OCI-LY1 (cell line): ENCODE results near the gene PCDHGA3.
A peak's percentile ranks its signal among the peaks of the same experiment; 100 is the strongest.
"Not testable (repeated sequence)": the region's sequence is repeated elsewhere in the genome, so short reads cannot be mapped to it uniquely, and the experiment has no call there.

Experiments used
- H2AFZ ChIP-seq: fragments of 200-600 bp; sonication (generic), shearing (Covaris generic); 2 replicates; pipeline ENCODE4 v1.6.0; 2014; ENCODE audit warnings: antibody characterized with exemption, mild to moderate bottlenecking, low read length
- H3F3A ChIP-seq: fragments of 200-600 bp; sonication (generic), shearing (Covaris generic); 2 replicates; pipeline ENCODE4 v1.6.0; 2014; ENCODE audit warnings: mild to moderate bottlenecking, antibody characterized with exemption, low read length, moderate library complexity; ENCODE audit not compliant: insufficient read depth
- H3K27ac ChIP-seq: fragments of 200-600 bp; sonication (generic); 2 replicates; pipeline ENCODE4 v1.5.1; 2014; ENCODE audit warnings: low read length, mixed run types, mild to moderate bottlenecking, low read depth; ENCODE audit not compliant: poor library complexity, severe bottlenecking
- H3K27me3 ChIP-seq: fragments of 200-600 bp; sonication (generic); 2 replicates; pipeline ENCODE4 v1.6.0; 2014; ENCODE audit warnings: antibody characterized with exemption, mild to moderate bottlenecking, low read length, moderate library complexity; ENCODE audit not compliant: insufficient read depth
- H3K36me3 ChIP-seq: fragments of 200-600 bp; sonication (generic); 2 replicates; pipeline ENCODE4 v1.6.1; 2014; ENCODE audit warnings: mild to moderate bottlenecking, antibody characterized with exemption, low read length, moderate library complexity, mixed read lengths; ENCODE audit not compliant: insufficient read depth
- H3K4me1 ChIP-seq: fragments of 200-600 bp; sonication (generic); 2 replicates; pipeline ENCODE4 v1.5.1; 2014; ENCODE audit warnings: mild to moderate bottlenecking, low read length, moderate library complexity; ENCODE audit not compliant: insufficient read depth, severe bottlenecking
- H3K4me2 ChIP-seq: fragments of 200-600 bp; sonication (generic), shearing (Covaris generic); 2 replicates; pipeline ENCODE4 v1.6.1; 2014; ENCODE audit warnings: low read length
- H3K4me3 ChIP-seq: fragments of 200-600 bp; sonication (generic); 2 replicates; pipeline ENCODE4 v1.5.1; 2014; ENCODE audit warnings: low read length, low read depth, mild to moderate bottlenecking, mixed read lengths; ENCODE audit not compliant: poor library complexity, severe bottlenecking
- H3K79me2 ChIP-seq: fragments of 200-600 bp; shearing (Covaris generic); 2 replicates; pipeline ENCODE4 v1.6.1; 2016; ENCODE audit warnings: mixed run types, low read length, mixed read lengths; ENCODE audit not compliant: insufficient read depth
- H3K9ac ChIP-seq: fragments of 200-600 bp; sonication (generic), shearing (Covaris generic); 2 replicates; pipeline ENCODE4 v1.6.1; 2014; ENCODE audit warnings: mild to moderate bottlenecking, low read length, mixed read lengths
- H3K9me2 ChIP-seq: fragments of 200-600 bp; sonication (generic), shearing (Covaris generic); 2 replicates; pipeline ENCODE4 v1.6.1; 2014; ENCODE audit warnings: low read depth, mild to moderate bottlenecking, low read length, mixed read lengths
- H3K9me3 ChIP-seq: fragments of 200-600 bp; shearing (Covaris generic); 2 replicates; pipeline ENCODE4 v1.6.1; 2014; ENCODE audit warnings: low read length, mixed read lengths
- H4K20me1 ChIP-seq: fragments of 200-600 bp; sonication (generic), shearing (Covaris generic); 2 replicates; pipeline ENCODE4 v1.6.0; 2016; ENCODE audit warnings: mild to moderate bottlenecking, low read length; ENCODE audit not compliant: insufficient read depth
- EZH2 ChIP-seq: fragments of 200-600 bp; sonication (generic), shearing (Covaris generic); IDR thresholded peaks from 2 replicates; pipeline ENCODE4 v1.8.0; 2017; ENCODE audit warnings: borderline replicate concordance, mixed run types, mild to moderate bottlenecking, antibody characterized with exemption, low read length, moderate library complexity, mixed read lengths
- TF ChIP-seq, protein P1 (sequence below): fragments of 200-600 bp; sonication (generic), shearing (Covaris generic); IDR thresholded peaks from 2 replicates; pipeline ENCODE4 v1.5.1; 2017; ENCODE audit warnings: mild to moderate bottlenecking, antibody characterized with exemption, low read length, moderate library complexity, mixed read lengths

PCDHGA3 gene

DNA sequence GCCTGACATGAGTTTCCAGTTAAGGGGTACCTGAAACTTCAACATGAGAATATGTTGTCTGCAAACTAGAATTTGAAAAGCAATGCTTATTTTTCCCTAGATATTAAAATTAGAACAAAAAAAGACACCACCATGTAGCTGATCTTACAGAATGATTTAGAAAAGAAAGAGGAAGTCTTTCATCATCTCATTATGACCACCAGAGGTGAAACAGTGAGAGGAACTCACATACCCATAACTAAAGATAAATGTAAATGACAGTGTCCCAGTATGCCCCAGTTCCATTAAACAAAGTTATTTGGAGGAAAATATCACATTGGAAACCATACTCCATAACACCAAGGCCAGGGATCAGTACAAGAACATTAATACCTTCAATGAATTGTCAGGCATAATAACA lies 29.9 kb upstream of the PCDHGA3 start:
- Histone ChIP-seq H3K79me2 (peaks cover 11% of the 10 kb centered on the region), H3K4me2 (no peak overlapping the region), H3K4me1 (no peaks in the 10 kb centered on the region), H3K9ac (no peak overlapping the region), H3K9me3 (peaks cover 52% of the 10 kb centered on the region), H4K20me1 (no peaks in the 10 kb centered on the region), H3K9me2 (no peaks in the 10 kb centered on the region), H3K27me3 (no peaks in the 10 kb centered on the region), H3F3A (no peaks in the 10 kb centered on the region), H3K4me3 (no peak overlapping the region), H3K36me3 (peaks cover 52% of the 10 kb centered on the region), H3K27ac (no peak overlapping the region), H2AFZ (no peak overlapping the region)
- TF ChIP-seq EZH2 = no peak

DNA sequence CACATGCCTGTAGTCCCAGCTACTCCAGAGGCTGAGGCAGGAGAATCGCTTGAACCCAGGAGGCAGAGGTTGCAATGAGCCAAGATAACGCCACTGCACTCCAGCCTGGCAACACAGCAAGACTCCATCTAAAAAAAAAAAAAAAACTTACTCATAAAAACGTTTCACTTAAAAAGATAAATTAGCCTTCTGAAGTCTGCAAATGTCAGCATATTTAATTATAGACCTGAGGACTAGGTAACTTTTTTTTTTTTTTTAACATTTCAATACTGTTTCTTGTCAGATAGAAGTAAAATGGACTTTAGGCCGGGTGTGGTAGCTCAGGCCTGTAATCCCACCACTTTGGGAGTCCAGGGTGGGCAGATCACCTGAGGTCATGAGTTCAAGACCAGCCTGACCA lies 26.7 kb upstream of the PCDHGA3 start:
- H3K36me3 ChIP-seq = peaks cover 65% of the 10 kb centered on the region
- H3K79me2 ChIP-seq = peaks cover 24% of the 10 kb centered on the region
- not testable (repeated sequence) for H2AFZ ChIP-seq, H3K4me3 ChIP-seq, H3K9ac ChIP-seq, H4K20me1 ChIP-seq, H3K4me2 ChIP-seq, H3F3A ChIP-seq, H3K27me3 ChIP-seq, H3K9me2 ChIP-seq, H3K27ac ChIP-seq
- H3K9me3 ChIP-seq = peaks cover 50% of the 10 kb centered on the region
- H3K4me1 ChIP-seq = peaks cover 18% of the 10 kb centered on the region

DNA sequence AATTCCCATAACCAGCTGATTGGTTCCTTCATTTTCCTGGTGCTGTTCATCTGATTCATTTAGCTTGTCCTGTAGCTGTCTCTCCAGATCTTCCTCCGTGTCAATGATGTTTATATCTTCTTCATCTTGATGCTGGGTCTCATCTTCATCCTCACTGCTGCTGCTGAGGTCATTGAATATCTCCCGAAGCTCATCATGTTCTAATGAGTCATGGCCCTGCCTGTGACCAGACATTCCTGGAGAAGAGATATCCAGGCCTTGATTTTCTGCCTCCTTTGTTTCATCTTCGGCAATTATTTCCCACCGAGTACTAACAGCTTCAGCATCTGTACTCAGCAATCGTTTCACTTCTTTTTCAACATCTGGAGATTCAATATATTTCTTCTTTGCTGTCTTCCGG lies 24.4 kb upstream of the PCDHGA3 start:
- Histone ChIP-seq H3F3A (no peaks in the 10 kb centered on the region), H3K4me3 (peak overlapping the region; percentile 86), H3K9ac (no peak overlapping the region), H3K79me2 (peaks cover 24% of the 10 kb centered on the region), H3K4me2 (peak overlapping the region; percentile 66), H3K36me3 (peaks cover 50% of the 10 kb centered on the region), H3K27me3 (no peaks in the 10 kb centered on the region), H4K20me1 (no peaks in the 10 kb centered on the region), H3K27ac (no peak overlapping the region), H2AFZ (no peak overlapping the region), H3K9me2 (no peaks in the 10 kb centered on the region), H3K4me1 (peaks cover 19% of the 10 kb centered on the region), H3K9me3 (peaks cover 36% of the 10 kb centered on the region)
- no peak for TF ChIP-seq EZH2
- TF ChIP-seq, protein P1, sequence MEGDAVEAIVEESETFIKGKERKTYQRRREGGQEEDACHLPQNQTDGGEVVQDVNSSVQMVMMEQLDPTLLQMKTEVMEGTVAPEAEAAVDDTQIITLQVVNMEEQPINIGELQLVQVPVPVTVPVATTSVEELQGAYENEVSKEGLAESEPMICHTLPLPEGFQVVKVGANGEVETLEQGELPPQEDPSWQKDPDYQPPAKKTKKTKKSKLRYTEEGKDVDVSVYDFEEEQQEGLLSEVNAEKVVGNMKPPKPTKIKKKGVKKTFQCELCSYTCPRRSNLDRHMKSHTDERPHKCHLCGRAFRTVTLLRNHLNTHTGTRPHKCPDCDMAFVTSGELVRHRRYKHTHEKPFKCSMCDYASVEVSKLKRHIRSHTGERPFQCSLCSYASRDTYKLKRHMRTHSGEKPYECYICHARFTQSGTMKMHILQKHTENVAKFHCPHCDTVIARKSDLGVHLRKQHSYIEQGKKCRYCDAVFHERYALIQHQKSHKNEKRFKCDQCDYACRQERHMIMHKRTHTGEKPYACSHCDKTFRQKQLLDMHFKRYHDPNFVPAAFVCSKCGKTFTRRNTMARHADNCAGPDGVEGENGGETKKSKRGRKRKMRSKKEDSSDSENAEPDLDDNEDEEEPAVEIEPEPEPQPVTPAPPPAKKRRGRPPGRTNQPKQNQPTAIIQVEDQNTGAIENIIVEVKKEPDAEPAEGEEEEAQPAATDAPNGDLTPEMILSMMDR = no peak

DNA sequence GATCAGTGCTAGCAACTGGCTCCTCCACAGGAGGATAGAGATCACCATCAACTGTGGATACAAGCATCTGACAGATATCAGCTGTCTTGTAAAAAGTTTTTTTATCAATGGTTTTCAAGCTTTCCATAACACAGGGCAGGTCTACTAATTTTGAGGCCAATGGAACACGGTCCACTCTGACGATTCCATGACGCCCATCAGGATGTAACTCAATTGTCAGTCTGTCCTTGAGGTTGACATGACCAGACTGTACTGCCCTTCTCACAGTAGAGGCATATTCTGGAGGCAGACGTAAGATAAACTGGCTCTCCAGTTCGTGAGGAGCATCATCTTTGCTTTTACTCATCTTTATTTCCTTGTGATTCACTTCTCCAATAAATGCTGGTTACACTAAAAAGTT lies 23.9 kb upstream of the PCDHGA3 start:
- H3K36me3 ChIP-seq = peaks cover 49% of the 10 kb centered on the region

More for the DNA sequence above, 23.9 kb upstream of the PCDHGA3 start:
- Histone ChIP-seq H3K9me2 (no peaks in the 10 kb centered on the region), H3K9ac (no peak overlapping the region; the same call in 1 of the 2 replicates), H3K4me3 (peak overlapping the region; percentile 86), H3K4me1 (peaks cover 19% of the 10 kb centered on the region), H3K4me2 (peak overlapping the region; percentile 66), H3F3A (no peaks in the 10 kb centered on the region), H3K27ac (no peak overlapping the region), H4K20me1 (no peaks in the 10 kb centered on the region), H2AFZ (no peak overlapping the region), H3K27me3 (no peaks in the 10 kb centered on the region), H3K9me3 (peaks cover 34% of the 10 kb centered on the region), H3K79me2 (peaks cover 24% of the 10 kb centered on the region)
- no peak for TF ChIP-seq EZH2
- TF ChIP-seq, protein P1 = no peak
